Esophagus muscularis mucosa (tissue), 4 donors: ENCODE measurements around the gene ADCYAP1R1. TPM values are rescaled to one million over a fixed set of nuclear protein-coding genes. Genes with fewer than 3 reads are reported as not detected.

ENCODE experiments used
- DNase-seq: peaks from one replicate; pipeline ENCODE4 v3.0.0-alpha.2; 2017; ENCODE audit errors: extremely low spot score
- H3K27ac ChIP-seq, 4 donors: fragments of 200-600 bp; sonication (generic); replicated peaks in 1 of 4; 1 replicate in 3 of 4; 2 replicates in 1 of 4; pipeline ENCODE4 v1.5.1; 2016 to 2019; ENCODE audit warnings: mild to moderate bottlenecking in 1 of 4
- H3K27me3 ChIP-seq, 4 donors: fragments of 200-600 bp; sonication (generic); one replicate each; pipeline versions ENCODE4 v1.5.1 to v1.6.0; 2016 to 2019
- H3K36me3 ChIP-seq, 4 donors: fragments of 200-600 bp; sonication (generic); one replicate each; pipeline ENCODE4 v1.5.1; 2016 to 2019
- H3K4me1 ChIP-seq, 4 donors: fragments of 200-600 bp; sonication (generic); one replicate each; pipeline ENCODE4 v1.5.1; 2016 to 2019
- H3K4me3 ChIP-seq, 4 donors: fragments of 200-600 bp; sonication (generic); 1 replicate in 2 of 4; 2 replicates in 2 of 4; pipeline ENCODE4 v1.5.1; 2016 to 2019; ENCODE audit warnings: mild to moderate bottlenecking in 4 of 4, moderate library complexity in 1 of 4
- H3K9me3 ChIP-seq, 4 donors: fragments of 200-600 bp; sonication (generic); 1 replicate in 3 of 4; 2 replicates in 1 of 4; pipeline ENCODE4 v1.5.1; 2016 to 2019
- CTCF ChIP-seq, 3 experiments: fragments of 200-600 bp in 2 of 3; fragments of 450-650 bp in 1 of 3; sonication (generic) in 2 of 3; IDR thresholded peaks; one replicate each; pipeline ENCODE4 v1.5.1; 2017 to 2019; ENCODE audit warnings: antibody characterized with exemption in 3 of 3, mild to moderate bottlenecking in 2 of 3, moderate library complexity in 1 of 3
- EP300 ChIP-seq: sonication (generic); formaldehyde crosslinking; IDR thresholded peaks from one replicate; pipeline ENCODE4 v1.6.1; 2017; ENCODE audit warnings: antibody characterized with exemption
- POLR2A ChIP-seq: fragments of 450-650 bp; IDR thresholded peaks from one replicate; pipeline ENCODE4 v1.6.1; 2017; ENCODE audit warnings: antibody characterized with exemption, moderate library complexity, mild to moderate bottlenecking, low read depth
- POLR2AphosphoS5 ChIP-seq, 2 donors: sonication (generic); formaldehyde crosslinking; IDR thresholded peaks; one replicate each; pipeline ENCODE4 v1.6.1; 2017; ENCODE audit warnings: antibody characterized with exemption in 2 of 2
- WGBS: methylation state at CpG from one replicate; pipeline ENCODE4 v1.1.5; 2018; 5-methylcytosine and 5-hydroxymethylcytosine counted together
- intact Hi-C: fragments of 100-400 bp; cut with DNase I; formaldehyde crosslinking; loops from one replicate; pipeline ENCODE4 v1.15.1; 2023
- total RNA-seq, 4 donors: library from RNA; depleted of rRNA; stranded (reverse); fragments of >200 nt; gene quantifications; one replicate each; pipeline versions ENCODE4 v1.1.0 to v1.2.1, GENCODE V29; 2016

The ADCYAP1R1 gene
- total RNA-seq, 4 donors from 2014 or later = 10.2 to 35.3 (median 25.7) TPM

GRCh38 chr7:31006857-31007256, 45.3 kb upstream of the ADCYAP1R1 start:
- peaks cover 0 to 5% (median 0%) of the 10 kb centered on the region in 4 donors for H3K4me1 ChIP-seq
- intact Hi-C loops = no loop called here
- H3K4me3 ChIP-seq = peak overlapping the region in 2 of 4 donors; percentile 10 to 12
- H3K27ac ChIP-seq = no peak overlapping the region
- H3K36me3 ChIP-seq = no peaks in the 10 kb centered on the region
- H3K9me3 ChIP-seq = peaks cover 0 to 23% (median 10%) of the 10 kb centered on the region in 4 donors
- 84% methylated on average over 6 of the region's 6 CpGs for whole genome bisulfite sequencing
- peaks cover 0 to 11% (median 0%) of the 10 kb centered on the region in 4 donors for H3K27me3 ChIP-seq
- no peak for DNase-seq
- TF ChIP-seq EP300 (no peak), CTCF (IDR thresholded peaks at IDR 0.05) (no peak), POLR2AphosphoS5 (IDR thresholded peaks at IDR 0.05) (no peak), POLR2A (no peak)

- H3K27ac ChIP-seq = no peak overlapping the region
- DNase-seq = no peak
- 53% methylated on average over 5 of the region's 5 CpGs for WGBS
- H3K4me3 ChIP-seq = no peak overlapping the region
- peaks cover 0 to 25% (median 9%) of the 10 kb centered on the region in 4 donors for H3K9me3 ChIP-seq
- H3K27me3 ChIP-seq = peaks cover 0 to 11% (median 0%) of the 10 kb centered on the region in 4 donors
- no peaks in the 10 kb centered on the region for H3K36me3 ChIP-seq
- intact Hi-C loops = no loop called here
- H3K4me1 ChIP-seq = peaks cover 0 to 5% (median 0%) of the 10 kb centered on the region in 4 donors
- TF ChIP-seq POLR2A (no peak), CTCF (IDR thresholded peaks at IDR 0.05) (no peak), POLR2AphosphoS5 (IDR thresholded peaks at IDR 0.05) (no peak)
Observed at GRCh38 chr7:31007634-31008033, 44.5 kb upstream of the ADCYAP1R1 start.

- DNase-seq = no peak
- Histone ChIP-seq H3K9me3 (peaks cover 0 to 11% (median 3%) of the 10 kb centered on the region in 4 donors), H3K27ac (no peak overlapping the region), H3K27me3 (peaks cover 0 to 14% (median 0%) of the 10 kb centered on the region in 4 donors), H3K4me3 (no peak overlapping the region), H3K4me1 (peaks cover 0 to 9% (median 8%) of the 10 kb centered on the region in 4 donors), H3K36me3 (no peaks in the 10 kb centered on the region)
- intact Hi-C loops = no loop called here
- TF ChIP-seq EP300 (no peak), POLR2AphosphoS5 (IDR thresholded peaks at IDR 0.05) (no peak), CTCF (IDR thresholded peaks at IDR 0.05) (no peak)
- WGBS = 58% methylated on average over 2 of the region's 3 CpGs
Observed at GRCh38 chr7:31014826-31015225, 37.3 kb upstream of the ADCYAP1R1 start.

GRCh38 chr7:31017032-31017675, 35.0 kb upstream of the ADCYAP1R1 start:
- no peaks in the 10 kb centered on the region for H3K36me3 ChIP-seq
- no peak overlapping the region for H3K27ac ChIP-seq
- intact Hi-C loops = no loop called here
- DNase-seq = no peak
- H3K27me3 ChIP-seq = peaks cover 0 to 14% (median 0%) of the 10 kb centered on the region in 4 donors
- no peaks in the 10 kb centered on the region for H3K9me3 ChIP-seq
- H3K4me3 ChIP-seq = no peak overlapping the region
- WGBS = 87% methylated on average over 7 of the region's 7 CpGs
- H3K4me1 ChIP-seq = peaks cover 0 to 9% (median 8%) of the 10 kb centered on the region in 4 donors
- TF ChIP-seq POLR2AphosphoS5 (IDR thresholded peaks at IDR 0.05) (no peak), CTCF (IDR thresholded peaks at IDR 0.05) (no peak), EP300 (no peak), POLR2A (no peak)
